WTC11 (cell line): ENCODE measurements around the gene VIT. TPM values are rescaled to one million over a fixed set of nuclear protein-coding genes. Genes with fewer than 3 reads are reported as not detected.

ENCODE experiments used
- ATAC-seq: fragments of 200-7000 bp; cut with Tn5 transposase; 2 replicates; pipeline ENCODE4 v1.10.0; 2021; ENCODE audit warnings: mild to moderate bottlenecking, moderate library complexity
- CTCF ChIA-PET: fragments of 300-600 bp; sonication (Branson Sonifier 250); formaldehyde crosslinking; loops from one replicate; lab custom pipeline; 2021; ENCODE audit warnings: antibody characterized with exemption; lab: Charles Lee
- POLR2A ChIA-PET: fragments of 350-600 bp; sonication (Branson Sonifier 250); formaldehyde crosslinking; loops from one replicate; lab custom pipeline; 2021; ENCODE audit warnings: antibody characterized with exemption; lab: Charles Lee
- DNase-seq: peaks from one replicate; pipeline ENCODE4 v3.0.0; 2021; ENCODE audit warnings: low spot score
- H3K27ac Mint-ChIP-seq: 2 replicates; pipeline ENCODE4 v1.8.0; 2021; ENCODE audit warnings: mixed read lengths
- H3K27me3 Mint-ChIP-seq: 2 replicates; pipeline ENCODE4 v1.8.0; 2021; ENCODE audit warnings: low read depth, mild to moderate bottlenecking, moderate library complexity, mixed read lengths
- H3K36me3 Mint-ChIP-seq: 2 replicates; pipeline ENCODE4 v1.8.0; 2021; ENCODE audit warnings: mixed read lengths
- H3K4me1 Mint-ChIP-seq: 2 replicates; pipeline ENCODE4 v1.8.0; 2022; ENCODE audit warnings: mixed read lengths
- H3K4me3 Mint-ChIP-seq: 2 replicates; pipeline ENCODE4 v1.8.0; 2021; ENCODE audit warnings: mild to moderate bottlenecking, moderate library complexity, mixed read lengths
- H3K9me3 Mint-ChIP-seq: 2 replicates; pipeline ENCODE4 v1.8.0; 2021; ENCODE audit warnings: mixed read lengths
- CREB1 ChIP-seq: sonication (generic); formaldehyde crosslinking; IDR thresholded peaks from 2 replicates; pipeline ENCODE4 v1.8.0; 2023; ENCODE audit warnings: mild to moderate bottlenecking, missing genetic modification reagents
- CREM ChIP-seq: sonication (generic); formaldehyde crosslinking; IDR thresholded peaks from 2 replicates; pipeline ENCODE4 v1.8.1; 2022; ENCODE audit warnings: mild to moderate bottlenecking, missing genetic modification reagents, moderate library complexity
- EMX1 ChIP-seq: fragments of 250-450 bp; sonication (Bioruptor Pico); IDR thresholded peaks from 2 replicates; pipeline ENCODE4 v1.8.0; 2021; ENCODE audit warnings: mild to moderate bottlenecking
- ESRRA ChIP-seq: sonication (generic); formaldehyde crosslinking; IDR thresholded peaks from 2 replicates; pipeline ENCODE4 v1.8.1; 2022; ENCODE audit warnings: mild to moderate bottlenecking, missing genetic modification reagents, borderline replicate concordance
- ETV6 ChIP-seq: sonication (generic); formaldehyde crosslinking; IDR thresholded peaks from 2 replicates; pipeline ENCODE4 v1.8.1; 2022; ENCODE audit warnings: mild to moderate bottlenecking, missing genetic modification reagents
- HMGA2 ChIP-seq: fragments of 250-450 bp; sonication (Bioruptor Pico); IDR thresholded peaks from 2 replicates; pipeline ENCODE4 v1.4.0; 2021; ENCODE audit warnings: mild to moderate bottlenecking, moderate library complexity
- MYBL2 ChIP-seq: sonication (generic); formaldehyde crosslinking; IDR thresholded peaks from 2 replicates; pipeline ENCODE4 v1.8.1; 2023; ENCODE audit warnings: mild to moderate bottlenecking, moderate library complexity, missing genetic modification reagents
- NFE2L1 ChIP-seq: sonication (generic); formaldehyde crosslinking; IDR thresholded peaks from 2 replicates; pipeline ENCODE4 v1.8.1; 2023; ENCODE audit warnings: missing genetic modification reagents
- NFYB ChIP-seq: sonication (generic); formaldehyde crosslinking; conservative IDR thresholded peaks from 2 replicates; pipeline ENCODE4 v1.8.0; 2022; ENCODE audit warnings: low read depth, missing genetic modification reagents
- NR3C1 ChIP-seq: sonication (generic); formaldehyde crosslinking; conservative IDR thresholded peaks from 2 replicates; pipeline ENCODE4 v1.8.1; 2023; ENCODE audit warnings: low read depth, mild to moderate bottlenecking, missing genetic modification reagents
- PRRX2 ChIP-seq: fragments of 250-450 bp; sonication (Bioruptor Pico); IDR thresholded peaks from 2 replicates; pipeline ENCODE4 v1.8.0; 2021; ENCODE audit warnings: mild to moderate bottlenecking
- SOX15 ChIP-seq: fragments of 250-450 bp; sonication (Bioruptor Pico); IDR thresholded peaks from 2 replicates; pipeline ENCODE4 v1.9.0; 2021; ENCODE audit warnings: mild to moderate bottlenecking
- SP1 ChIP-seq: sonication (generic); formaldehyde crosslinking; conservative IDR thresholded peaks from 2 replicates; pipeline ENCODE4 v1.8.1; 2022; ENCODE audit warnings: missing genetic modification reagents
- ZNF219 ChIP-seq: sonication (generic); formaldehyde crosslinking; IDR thresholded peaks from 2 replicates; pipeline ENCODE4 v1.8.0; 2023; ENCODE audit warnings: missing genetic modification reagents, mild to moderate bottlenecking, borderline replicate concordance
- ZNF263 ChIP-seq: sonication (generic); formaldehyde crosslinking; IDR thresholded peaks from 2 replicates; pipeline ENCODE4 v1.8.1; 2022; ENCODE audit warnings: low read depth, mild to moderate bottlenecking, moderate library complexity, missing genetic modification reagents
- total RNA-seq: library from RNA; stranded (reverse); gene quantifications from 3 replicates; pipeline ENCODE4 v1.2.3, GENCODE V29; 2021
- TF ChIP-seq, protein P1 (sequence below): sonication (generic); formaldehyde crosslinking; IDR thresholded peaks from 2 replicates; pipeline ENCODE4 v1.8.0; 2022; ENCODE audit warnings: mild to moderate bottlenecking, missing genetic modification reagents
- TF ChIP-seq, protein P2 (sequence below): sonication (generic); formaldehyde crosslinking; IDR thresholded peaks from 2 replicates; pipeline ENCODE4 v1.8.1; 2023; ENCODE audit warnings: mild to moderate bottlenecking, missing genetic modification reagents
- TF ChIP-seq, protein P3 (sequence below): sonication (generic); formaldehyde crosslinking; IDR thresholded peaks from 2 replicates; pipeline ENCODE4 v1.8.0; 2023; ENCODE audit warnings: missing genetic modification reagents
- TF ChIP-seq, protein P4 (sequence below): sonication (generic); formaldehyde crosslinking; IDR thresholded peaks from 2 replicates; pipeline ENCODE4 v1.8.1; 2022; ENCODE audit warnings: low read depth, mild to moderate bottlenecking, moderate library complexity, missing genetic modification reagents, borderline replicate concordance
- TF ChIP-seq, protein P5 (sequence below): sonication (generic); formaldehyde crosslinking; IDR thresholded peaks from 2 replicates; pipeline ENCODE4 v1.8.1; 2022; ENCODE audit warnings: missing genetic modification reagents, borderline replicate concordance
- TF ChIP-seq, protein P6 (sequence below): sonication (generic); formaldehyde crosslinking; IDR thresholded peaks from 2 replicates; pipeline ENCODE4 v1.8.0; 2022; ENCODE audit warnings: mild to moderate bottlenecking, missing genetic modification reagents
- TF ChIP-seq, protein P7 (sequence below): sonication (generic); formaldehyde crosslinking; IDR thresholded peaks from 2 replicates; pipeline ENCODE4 v1.8.1; 2023; ENCODE audit warnings: mild to moderate bottlenecking, missing genetic modification reagents, moderate library complexity

VIT gene
- total RNA-seq, 1 experiment from 2014 or later: 0.46 TPM

DNA sequence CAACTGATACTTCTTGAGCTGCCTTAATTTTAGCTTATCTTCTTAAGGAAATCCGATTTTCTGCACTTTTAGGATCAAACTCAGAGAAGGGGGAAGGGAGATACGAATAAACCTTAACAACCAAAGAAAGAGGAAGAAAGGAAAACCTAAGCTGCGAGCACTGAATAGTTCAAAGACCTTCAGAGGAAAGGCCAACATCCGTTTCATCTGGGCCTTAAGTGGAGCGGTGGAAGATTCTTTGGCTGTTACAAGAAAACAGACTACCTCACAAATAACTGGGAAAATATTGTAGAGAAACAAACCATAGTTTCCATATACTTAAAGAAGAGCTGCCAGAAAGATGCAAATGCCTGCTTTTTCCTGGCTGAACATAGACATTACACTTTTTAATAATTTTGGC, 43.6 kb downstream of the VIT start:
- ChIA-PET POLR2A (no interaction called here), CTCF (interaction anchor here (0.9 kb wide), 1 partner anchor 45 kb away, joined by 5 read pairs; no protein-coding TSS in a partner anchor)
- H3K9me3 Mint-ChIP-seq: peaks cover 24% of the 10 kb centered on the region
- H3K4me3 Mint-ChIP-seq: no peak overlapping the region
- no peak overlapping the region for H3K27ac Mint-ChIP-seq
- H3K27me3 Mint-ChIP-seq: peaks cover 3% of the 10 kb centered on the region; the same call in 1 of the 2 replicates
- no peak for ATAC-seq
- peaks cover 60% of the 10 kb centered on the region for H3K4me1 Mint-ChIP-seq
- TF ChIP-seq CREB1 (CRISPR knock-in tag) (no peak), SP1 (no peak), ZNF219 (no peak), SOX15 (CRISPR knock-in tag) (no peak), PRRX2 (CRISPR knock-in tag) (no peak), EMX1 (no peak), HMGA2 (CRISPR knock-in tag) (no peak), ETV6 (CRISPR knock-in tag) (no peak), NFE2L1 (CRISPR knock-in tag) (no peak)
- TF ChIP-seq, protein P1, sequence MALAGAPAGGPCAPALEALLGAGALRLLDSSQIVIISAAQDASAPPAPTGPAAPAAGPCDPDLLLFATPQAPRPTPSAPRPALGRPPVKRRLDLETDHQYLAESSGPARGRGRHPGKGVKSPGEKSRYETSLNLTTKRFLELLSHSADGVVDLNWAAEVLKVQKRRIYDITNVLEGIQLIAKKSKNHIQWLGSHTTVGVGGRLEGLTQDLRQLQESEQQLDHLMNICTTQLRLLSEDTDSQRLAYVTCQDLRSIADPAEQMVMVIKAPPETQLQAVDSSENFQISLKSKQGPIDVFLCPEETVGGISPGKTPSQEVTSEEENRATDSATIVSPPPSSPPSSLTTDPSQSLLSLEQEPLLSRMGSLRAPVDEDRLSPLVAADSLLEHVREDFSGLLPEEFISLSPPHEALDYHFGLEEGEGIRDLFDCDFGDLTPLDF (CRISPR knock-in tag): no peak
- TF ChIP-seq, protein P2, sequence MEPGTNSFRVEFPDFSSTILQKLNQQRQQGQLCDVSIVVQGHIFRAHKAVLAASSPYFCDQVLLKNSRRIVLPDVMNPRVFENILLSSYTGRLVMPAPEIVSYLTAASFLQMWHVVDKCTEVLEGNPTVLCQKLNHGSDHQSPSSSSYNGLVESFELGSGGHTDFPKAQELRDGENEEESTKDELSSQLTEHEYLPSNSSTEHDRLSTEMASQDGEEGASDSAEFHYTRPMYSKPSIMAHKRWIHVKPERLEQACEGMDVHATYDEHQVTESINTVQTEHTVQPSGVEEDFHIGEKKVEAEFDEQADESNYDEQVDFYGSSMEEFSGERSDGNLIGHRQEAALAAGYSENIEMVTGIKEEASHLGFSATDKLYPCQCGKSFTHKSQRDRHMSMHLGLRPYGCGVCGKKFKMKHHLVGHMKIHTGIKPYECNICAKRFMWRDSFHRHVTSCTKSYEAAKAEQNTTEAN (CRISPR knock-in tag): no peak
- TF ChIP-seq, protein P3, sequence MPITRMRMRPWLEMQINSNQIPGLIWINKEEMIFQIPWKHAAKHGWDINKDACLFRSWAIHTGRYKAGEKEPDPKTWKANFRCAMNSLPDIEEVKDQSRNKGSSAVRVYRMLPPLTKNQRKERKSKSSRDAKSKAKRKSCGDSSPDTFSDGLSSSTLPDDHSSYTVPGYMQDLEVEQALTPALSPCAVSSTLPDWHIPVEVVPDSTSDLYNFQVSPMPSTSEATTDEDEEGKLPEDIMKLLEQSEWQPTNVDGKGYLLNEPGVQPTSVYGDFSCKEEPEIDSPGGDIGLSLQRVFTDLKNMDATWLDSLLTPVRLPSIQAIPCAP: no peak
- TF ChIP-seq, protein P4, sequence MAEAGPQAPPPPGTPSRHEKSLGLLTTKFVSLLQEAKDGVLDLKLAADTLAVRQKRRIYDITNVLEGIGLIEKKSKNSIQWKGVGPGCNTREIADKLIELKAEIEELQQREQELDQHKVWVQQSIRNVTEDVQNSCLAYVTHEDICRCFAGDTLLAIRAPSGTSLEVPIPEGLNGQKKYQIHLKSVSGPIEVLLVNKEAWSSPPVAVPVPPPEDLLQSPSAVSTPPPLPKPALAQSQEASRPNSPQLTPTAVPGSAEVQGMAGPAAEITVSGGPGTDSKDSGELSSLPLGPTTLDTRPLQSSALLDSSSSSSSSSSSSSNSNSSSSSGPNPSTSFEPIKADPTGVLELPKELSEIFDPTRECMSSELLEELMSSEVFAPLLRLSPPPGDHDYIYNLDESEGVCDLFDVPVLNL (CRISPR knock-in tag): no peak
- TF ChIP-seq, all 79 proteins: peak for 0
- no peak for DNase-seq
- 0 out of 2 replicates have a peak, but pooled peaks cover 5% of the 10 kb centered on the region for H3K36me3 Mint-ChIP-seq

DNA sequence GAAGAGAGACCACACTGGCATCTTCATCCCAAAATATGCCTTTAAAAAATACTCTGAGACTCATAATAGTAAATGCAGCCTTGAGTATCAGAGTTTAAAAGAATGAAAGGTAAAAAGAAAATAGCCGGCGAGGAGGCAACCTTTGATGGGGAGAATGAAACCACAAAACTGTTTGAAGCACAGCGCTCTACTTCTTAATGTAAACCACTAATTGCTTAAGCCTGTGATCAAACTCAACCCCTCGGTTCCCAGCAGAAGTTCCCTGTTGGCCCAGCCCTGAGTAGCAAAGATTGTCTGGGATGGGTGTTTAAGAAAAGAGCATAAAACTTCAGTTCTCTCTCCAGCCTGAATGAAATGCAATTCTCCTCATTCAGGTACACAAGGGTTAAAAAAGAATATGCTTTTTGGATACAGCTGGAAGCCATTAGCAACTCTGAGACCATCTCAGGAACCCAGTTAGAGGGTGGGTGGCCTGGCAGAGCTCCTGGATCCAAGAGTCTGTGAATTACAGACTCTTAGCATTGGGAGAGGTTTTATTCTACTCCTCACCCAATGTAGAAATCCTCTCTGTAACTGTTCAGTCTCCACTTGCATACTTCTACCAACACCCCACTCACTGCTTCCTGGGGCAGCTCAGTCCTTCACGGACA, 44.8 kb downstream of the VIT start:
- peaks cover 31% of the 10 kb centered on the region for H3K9me3 Mint-ChIP-seq
- ChIA-PET POLR2A (no interaction called here), CTCF (interaction anchor here (1.4 kb wide), 1 partner anchor 29 kb away, joined by 3 read pairs; no protein-coding TSS in a partner anchor)
- ATAC-seq (no peak), DNase-seq (no peak)
- no peak overlapping the region for H3K27ac Mint-ChIP-seq
- H3K27me3 Mint-ChIP-seq: peaks cover 3% of the 10 kb centered on the region; the same call in 1 of the 2 replicates
- TF ChIP-seq CREM (CRISPR knock-in tag): no peak
- H3K4me3 Mint-ChIP-seq: no peak overlapping the region
- peaks cover 7% of the 10 kb centered on the region for H3K36me3 Mint-ChIP-seq
- H3K4me1 Mint-ChIP-seq: peaks cover 48% of the 10 kb centered on the region

DNA sequence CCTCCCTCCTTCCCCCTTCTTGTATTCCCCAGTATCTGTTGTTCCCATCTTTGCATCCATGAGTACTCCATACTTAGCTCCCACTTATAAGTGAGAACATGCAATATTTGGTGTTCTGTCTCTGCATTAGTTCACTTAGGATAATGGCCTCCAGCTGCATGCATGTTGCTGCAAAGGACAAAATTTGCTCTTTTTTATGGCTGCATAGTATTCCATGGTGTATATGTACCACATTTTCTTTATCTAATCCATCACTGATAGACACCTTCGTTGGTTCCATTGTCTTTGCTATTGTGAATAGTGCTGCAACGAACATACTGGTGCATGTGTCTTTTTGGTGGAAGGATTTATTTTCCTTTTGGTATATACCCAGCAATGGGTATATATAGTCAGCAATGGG, 47.4 kb downstream of the VIT start:
- CTCF ChIA-PET: interaction anchor here (1.3 kb wide), 1 partner anchor 41 kb away, joined by 3 read pairs; no protein-coding TSS in a partner anchor
- Mint-ChIP-seq H3K36me3 (peaks cover 16% of the 10 kb centered on the region), H3K4me3 (no peak overlapping the region), H3K4me1 (peaks cover 27% of the 10 kb centered on the region), H3K27me3 (peaks cover 3% of the 10 kb centered on the region; the same call in 1 of the 2 replicates), H3K9me3 (peaks cover 49% of the 10 kb centered on the region), H3K27ac (no peak overlapping the region)
- POLR2A ChIA-PET: no interaction called here
- ATAC-seq: no peak
- DNase-seq: no peak
- TF ChIP-seq, protein P5, sequence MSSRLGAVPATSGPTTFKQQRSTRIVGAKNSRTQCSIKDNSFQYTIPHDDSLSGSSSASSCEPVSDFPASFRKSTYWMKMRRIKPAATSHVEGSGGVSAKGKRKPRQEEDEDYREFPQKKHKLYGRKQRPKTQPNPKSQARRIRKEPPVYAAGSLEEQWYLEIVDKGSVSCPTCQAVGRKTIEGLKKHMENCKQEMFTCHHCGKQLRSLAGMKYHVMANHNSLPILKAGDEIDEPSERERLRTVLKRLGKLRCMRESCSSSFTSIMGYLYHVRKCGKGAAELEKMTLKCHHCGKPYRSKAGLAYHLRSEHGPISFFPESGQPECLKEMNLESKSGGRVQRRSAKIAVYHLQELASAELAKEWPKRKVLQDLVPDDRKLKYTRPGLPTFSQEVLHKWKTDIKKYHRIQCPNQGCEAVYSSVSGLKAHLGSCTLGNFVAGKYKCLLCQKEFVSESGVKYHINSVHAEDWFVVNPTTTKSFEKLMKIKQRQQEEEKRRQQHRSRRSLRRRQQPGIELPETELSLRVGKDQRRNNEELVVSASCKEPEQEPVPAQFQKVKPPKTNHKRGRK (CRISPR knock-in tag): no peak
- no peak for TF ChIP-seq CREM (CRISPR knock-in tag)
- no peak for TF ChIP-seq ESRRA (CRISPR knock-in tag)
- TF ChIP-seq NFYB (CRISPR knock-in tag): no peak
- TF ChIP-seq ZNF263 (CRISPR knock-in tag): no peak
- TF ChIP-seq, protein P6, sequence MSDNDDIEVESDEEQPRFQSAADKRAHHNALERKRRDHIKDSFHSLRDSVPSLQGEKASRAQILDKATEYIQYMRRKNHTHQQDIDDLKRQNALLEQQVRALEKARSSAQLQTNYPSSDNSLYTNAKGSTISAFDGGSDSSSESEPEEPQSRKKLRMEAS (CRISPR knock-in tag): no peak
- no peak for TF ChIP-seq NFE2L1 (CRISPR knock-in tag)
- TF ChIP-seq EMX1: no peak
- TF ChIP-seq SP1: no peak
- TF ChIP-seq ETV6 (CRISPR knock-in tag): no peak
- TF ChIP-seq NR3C1 (CRISPR knock-in tag): no peak
- TF ChIP-seq MYBL2 (CRISPR knock-in tag): no peak
- TF ChIP-seq, protein P7, sequence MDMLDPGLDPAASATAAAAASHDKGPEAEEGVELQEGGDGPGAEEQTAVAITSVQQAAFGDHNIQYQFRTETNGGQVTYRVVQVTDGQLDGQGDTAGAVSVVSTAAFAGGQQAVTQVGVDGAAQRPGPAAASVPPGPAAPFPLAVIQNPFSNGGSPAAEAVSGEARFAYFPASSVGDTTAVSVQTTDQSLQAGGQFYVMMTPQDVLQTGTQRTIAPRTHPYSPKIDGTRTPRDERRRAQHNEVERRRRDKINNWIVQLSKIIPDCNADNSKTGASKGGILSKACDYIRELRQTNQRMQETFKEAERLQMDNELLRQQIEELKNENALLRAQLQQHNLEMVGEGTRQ (CRISPR knock-in tag): no peak
